Measurements from ENCODE around the gene MSL1. TPM values are rescaled to one million over a fixed set of nuclear protein-coding genes. Genes with fewer than 3 reads are reported as not detected.
A peak's percentile ranks its signal among the peaks of the same experiment; 100 is the strongest.

Gene MSL1
- total and polyA plus RNA-seq, 9 of the 15 experiments (the other 6 are each of a cell fraction or from before 2014, with no cell fraction given): 13.8 to 120 (median 61.9) TPM

- TF ChIP-seq, protein P1, sequence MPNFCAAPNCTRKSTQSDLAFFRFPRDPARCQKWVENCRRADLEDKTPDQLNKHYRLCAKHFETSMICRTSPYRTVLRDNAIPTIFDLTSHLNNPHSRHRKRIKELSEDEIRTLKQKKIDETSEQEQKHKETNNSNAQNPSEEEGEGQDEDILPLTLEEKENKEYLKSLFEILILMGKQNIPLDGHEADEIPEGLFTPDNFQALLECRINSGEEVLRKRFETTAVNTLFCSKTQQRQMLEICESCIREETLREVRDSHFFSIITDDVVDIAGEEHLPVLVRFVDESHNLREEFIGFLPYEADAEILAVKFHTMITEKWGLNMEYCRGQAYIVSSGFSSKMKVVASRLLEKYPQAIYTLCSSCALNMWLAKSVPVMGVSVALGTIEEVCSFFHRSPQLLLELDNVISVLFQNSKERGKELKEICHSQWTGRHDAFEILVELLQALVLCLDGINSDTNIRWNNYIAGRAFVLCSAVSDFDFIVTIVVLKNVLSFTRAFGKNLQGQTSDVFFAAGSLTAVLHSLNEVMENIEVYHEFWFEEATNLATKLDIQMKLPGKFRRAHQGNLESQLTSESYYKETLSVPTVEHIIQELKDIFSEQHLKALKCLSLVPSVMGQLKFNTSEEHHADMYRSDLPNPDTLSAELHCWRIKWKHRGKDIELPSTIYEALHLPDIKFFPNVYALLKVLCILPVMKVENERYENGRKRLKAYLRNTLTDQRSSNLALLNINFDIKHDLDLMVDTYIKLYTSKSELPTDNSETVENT (CRISPR knock-in tag; IDR thresholded peaks at IDR 0.05): no peak
- TF ChIP-seq ZNF551 (CRISPR knock-in tag; IDR thresholded peaks at IDR 0.05): no peak
- TF ChIP-seq HDAC8 (tag; IDR thresholded peaks at IDR 0.05): 0 out of 2 replicates have a peak, but pooled peaks have one; percentile 50
- no peak for TF ChIP-seq ZNF277 (CRISPR knock-in tag; IDR thresholded peaks at IDR 0.05; ENCODE audit: borderline replicate concordance)
- TF ChIP-seq ZNF518B (CRISPR knock-in tag; IDR thresholded peaks at IDR 0.05): no peak
- TF ChIP-seq MTA2 (IDR thresholded peaks at IDR 0.05; ENCODE audit: low read depth): 0 out of 2 replicates have a peak, but pooled peaks have one; percentile 33
- TF ChIP-seq NR1H2 (CRISPR knock-in tag; IDR thresholded peaks at IDR 0.05): no peak
- no peak for TF ChIP-seq PURB (CRISPR knock-in tag; IDR thresholded peaks at IDR 0.05; ENCODE audit: low read depth)
- TF ChIP-seq PML (IDR thresholded peaks at IDR 0.05; ENCODE audit: low read length): no peak
- no peak for TF ChIP-seq GTF2A2 (tag; IDR thresholded peaks at IDR 0.05)
- TF ChIP-seq KAT7 (CRISPR knock-in tag; IDR thresholded peaks at IDR 0.05; ENCODE audit: borderline replicate concordance): no peak
- TF ChIP-seq STAG1 (CRISPR knock-in tag; IDR thresholded peaks at IDR 0.05; ENCODE audit: borderline replicate concordance): peak; percentile 17; the same call in 1 of the 2 replicates
- TF ChIP-seq, protein P2, sequence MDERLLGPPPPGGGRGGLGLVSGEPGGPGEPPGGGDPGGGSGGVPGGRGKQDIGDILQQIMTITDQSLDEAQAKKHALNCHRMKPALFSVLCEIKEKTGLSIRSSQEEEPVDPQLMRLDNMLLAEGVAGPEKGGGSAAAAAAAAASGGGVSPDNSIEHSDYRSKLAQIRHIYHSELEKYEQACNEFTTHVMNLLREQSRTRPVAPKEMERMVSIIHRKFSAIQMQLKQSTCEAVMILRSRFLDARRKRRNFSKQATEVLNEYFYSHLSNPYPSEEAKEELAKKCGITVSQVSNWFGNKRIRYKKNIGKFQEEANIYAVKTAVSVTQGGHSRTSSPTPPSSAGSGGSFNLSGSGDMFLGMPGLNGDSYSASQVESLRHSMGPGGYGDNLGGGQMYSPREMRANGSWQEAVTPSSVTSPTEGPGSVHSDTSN (CRISPR knock-in tag; IDR thresholded peaks at IDR 0.05; ENCODE audit: low read depth): peak; percentile 57
- TF ChIP-seq, protein P2 (tag; conservative IDR thresholded peaks at IDR 0.05; ENCODE audit: low read depth): peak; percentile 96
- TF ChIP-seq ZNF12 (CRISPR knock-in tag; IDR thresholded peaks at IDR 0.05): no peak
- TF ChIP-seq ZNF696 (CRISPR knock-in tag; conservative IDR thresholded peaks at IDR 0.05): no peak
- no peak for TF ChIP-seq ZC3H11A (IDR thresholded peaks at IDR 0.05; ENCODE audit: low read depth, low read length)
These were observed 10.3 kb upstream of the MSL1 start (continued) for GRCh38 chr17:40111221-40112128.
